Measurements from ENCODE around the gene PALS2. TPM values are rescaled to one million over a fixed set of nuclear protein-coding genes. Genes with fewer than 3 reads are reported as not detected.

The PALS2 gene
- total RNA-seq, 4 donors from 2014 or later, result 14.0 to 25.2 (median 19.6) TPM

DNA sequence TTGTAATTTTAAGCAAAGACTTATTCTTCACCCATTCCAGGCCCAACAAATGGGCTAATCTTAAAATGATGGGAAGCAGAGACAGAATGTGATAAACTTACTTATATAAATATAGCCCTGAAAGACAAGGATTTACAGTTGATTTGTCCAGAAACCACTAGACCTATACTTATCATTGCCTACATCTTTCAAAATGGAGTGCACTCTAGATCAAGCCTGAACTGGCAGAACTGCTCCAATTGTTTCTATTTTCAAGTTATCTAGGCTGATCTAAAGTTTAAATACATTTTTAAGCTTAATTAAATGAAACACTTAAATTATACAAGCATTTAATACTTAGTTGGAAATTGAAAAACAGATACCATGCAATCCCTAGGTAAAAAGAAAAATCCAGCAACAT lies 24.9 kb upstream of the PALS2 start:
- H3K27me3 ChIP-seq, result no peaks in the 10 kb centered on the region
- no peak for ATAC-seq
- no peak overlapping the region for H3K27ac ChIP-seq
- H3K9me3 ChIP-seq, result no peaks in the 10 kb centered on the region
- H3K36me3 ChIP-seq, result no peaks in the 10 kb centered on the region
- H3K4me1 ChIP-seq, result peaks cover 0 to 6% (median 0%) of the 10 kb centered on the region in 3 donors
- no peak for TF ChIP-seq POLR2AphosphoS5 (IDR thresholded peaks at IDR 0.05)
- no peak for TF ChIP-seq EP300 (IDR thresholded peaks at IDR 0.05)
- no peak for TF ChIP-seq POLR2A (IDR thresholded peaks at IDR 0.05)
- TF ChIP-seq, protein P1, sequence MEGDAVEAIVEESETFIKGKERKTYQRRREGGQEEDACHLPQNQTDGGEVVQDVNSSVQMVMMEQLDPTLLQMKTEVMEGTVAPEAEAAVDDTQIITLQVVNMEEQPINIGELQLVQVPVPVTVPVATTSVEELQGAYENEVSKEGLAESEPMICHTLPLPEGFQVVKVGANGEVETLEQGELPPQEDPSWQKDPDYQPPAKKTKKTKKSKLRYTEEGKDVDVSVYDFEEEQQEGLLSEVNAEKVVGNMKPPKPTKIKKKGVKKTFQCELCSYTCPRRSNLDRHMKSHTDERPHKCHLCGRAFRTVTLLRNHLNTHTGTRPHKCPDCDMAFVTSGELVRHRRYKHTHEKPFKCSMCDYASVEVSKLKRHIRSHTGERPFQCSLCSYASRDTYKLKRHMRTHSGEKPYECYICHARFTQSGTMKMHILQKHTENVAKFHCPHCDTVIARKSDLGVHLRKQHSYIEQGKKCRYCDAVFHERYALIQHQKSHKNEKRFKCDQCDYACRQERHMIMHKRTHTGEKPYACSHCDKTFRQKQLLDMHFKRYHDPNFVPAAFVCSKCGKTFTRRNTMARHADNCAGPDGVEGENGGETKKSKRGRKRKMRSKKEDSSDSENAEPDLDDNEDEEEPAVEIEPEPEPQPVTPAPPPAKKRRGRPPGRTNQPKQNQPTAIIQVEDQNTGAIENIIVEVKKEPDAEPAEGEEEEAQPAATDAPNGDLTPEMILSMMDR (IDR thresholded peaks at IDR 0.05), result no peak
- H3K4me3 ChIP-seq, result no peak overlapping the region

DNA sequence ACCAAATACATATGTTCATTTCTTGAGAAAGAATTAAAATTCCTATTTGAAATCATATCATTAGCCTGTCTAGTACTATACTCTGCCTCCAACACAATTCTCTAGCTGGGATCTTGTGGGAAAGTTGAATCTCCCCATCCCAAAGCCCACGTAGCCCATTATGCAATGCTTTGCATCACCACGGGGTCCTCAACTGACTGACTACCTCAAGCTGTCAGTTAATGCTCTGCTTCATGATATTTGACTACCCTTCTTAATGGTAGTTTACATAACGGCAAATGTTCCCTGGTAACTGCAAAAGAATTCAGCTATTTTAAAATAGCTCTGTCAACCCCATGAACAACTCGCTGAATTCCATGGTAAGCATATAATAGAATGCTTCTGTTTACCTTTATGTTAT lies 23.3 kb upstream of the PALS2 start:
- no peaks in the 10 kb centered on the region for H3K27me3 ChIP-seq
- whole genome bisulfite sequencing, 2 donors (ENCODE audit: low coverage in 1 of 2), result 28 to 30% methylated on average over 4 of the region's 4 CpGs
- H3K27ac ChIP-seq, result no peak overlapping the region
- H3K4me1 ChIP-seq, result peaks cover 0 to 6% (median 0%) of the 10 kb centered on the region in 3 donors
- H3K9me3 ChIP-seq, result no peaks in the 10 kb centered on the region
- TF ChIP-seq POLR2A (IDR thresholded peaks at IDR 0.05) (no peak), POLR2AphosphoS5 (IDR thresholded peaks at IDR 0.05) (no peak), EP300 (IDR thresholded peaks at IDR 0.05) (no peak)
- TF ChIP-seq, protein P1 (IDR thresholded peaks at IDR 0.05), result no peak
- no peak overlapping the region for H3K4me3 ChIP-seq
- ATAC-seq, result no peak
- H3K36me3 ChIP-seq, result no peaks in the 10 kb centered on the region

DNA sequence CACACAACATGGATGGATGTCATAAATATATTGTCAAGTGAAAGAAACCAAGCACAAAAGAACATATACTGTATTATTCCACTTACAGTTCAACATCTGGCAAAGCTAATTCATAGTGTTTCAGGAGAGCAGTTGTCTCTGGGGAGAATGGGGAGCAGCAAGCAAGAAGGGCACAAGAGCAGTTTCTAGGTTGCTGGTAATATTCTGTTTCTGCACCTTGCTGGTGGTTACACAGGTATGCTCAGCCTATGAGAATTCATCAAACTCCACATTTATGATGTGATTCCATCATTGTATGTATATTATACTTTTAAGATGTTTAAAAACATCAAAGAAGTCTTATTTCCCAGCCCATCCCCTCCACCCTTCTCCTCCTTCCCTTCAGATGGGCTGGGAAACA lies 18.1 kb upstream of the PALS2 start:
- ATAC-seq, result no peak
- no peaks in the 10 kb centered on the region for H3K9me3 ChIP-seq
- no peak overlapping the region for H3K27ac ChIP-seq
- no peaks in the 10 kb centered on the region for H3K27me3 ChIP-seq
- H3K4me3 ChIP-seq, result no peak overlapping the region
- H3K36me3 ChIP-seq, result no peaks in the 10 kb centered on the region
- TF ChIP-seq, protein P1 (IDR thresholded peaks at IDR 0.05), result no peak
- TF ChIP-seq EP300 (IDR thresholded peaks at IDR 0.05) (no peak), POLR2AphosphoS5 (IDR thresholded peaks at IDR 0.05) (no peak), POLR2A (IDR thresholded peaks at IDR 0.05) (no peak)
- H3K4me1 ChIP-seq, result peaks cover 0 to 4% (median 0%) of the 10 kb centered on the region in 3 donors

DNA sequence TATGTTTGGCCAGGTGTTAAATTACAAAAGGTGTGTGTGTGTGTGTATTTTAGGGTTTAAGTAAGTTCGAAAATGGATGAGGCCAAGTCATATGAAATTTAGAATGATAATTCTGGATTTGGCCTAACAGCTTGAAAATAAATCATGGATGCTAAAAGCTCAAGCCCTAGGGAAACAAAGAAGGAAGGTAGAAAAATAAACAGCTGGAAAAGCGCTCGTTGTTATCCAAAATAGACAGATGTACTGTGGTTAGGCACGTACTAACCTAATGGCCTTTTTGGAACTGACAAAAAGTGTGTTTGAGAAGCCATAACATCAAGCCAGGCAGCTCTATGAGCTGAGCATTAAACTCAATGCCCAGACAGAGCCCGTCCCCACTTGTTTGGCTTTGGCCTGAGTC lies 17.5 kb upstream of the PALS2 start:
- no peaks in the 10 kb centered on the region for H3K4me1 ChIP-seq
- H3K27ac ChIP-seq, result no peak overlapping the region
- no peaks in the 10 kb centered on the region for H3K9me3 ChIP-seq

DNA sequence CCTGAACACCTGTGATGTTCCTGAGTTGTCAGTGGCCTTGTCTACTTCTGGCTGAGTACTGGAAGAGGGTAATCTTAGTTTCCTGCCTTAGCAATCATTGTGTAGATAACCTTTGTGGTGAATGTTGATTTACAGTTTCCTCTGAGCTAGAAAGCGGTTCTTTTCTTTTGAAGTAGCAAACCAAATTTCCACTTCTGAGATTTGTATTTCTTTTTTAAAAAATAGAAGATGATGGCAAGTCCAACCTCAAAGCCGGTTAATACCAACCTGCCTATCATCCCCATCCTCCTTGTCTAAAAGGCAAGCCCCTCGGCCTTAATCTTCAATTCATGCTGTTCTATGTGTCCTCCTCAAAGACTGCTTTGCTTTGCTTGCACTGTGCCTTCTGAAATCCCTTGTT lies 12.5 kb upstream of the PALS2 start:
- Histone ChIP-seq H3K4me1 (no peaks in the 10 kb centered on the region), H3K27ac (no peak overlapping the region), H3K9me3 (no peaks in the 10 kb centered on the region), H3K4me3 (no peak overlapping the region), H3K27me3 (no peaks in the 10 kb centered on the region), H3K36me3 (no peaks in the 10 kb centered on the region)
- no peak for TF ChIP-seq EP300 (IDR thresholded peaks at IDR 0.05)
- TF ChIP-seq, protein P1 (IDR thresholded peaks at IDR 0.05), result no peak
- no peak for TF ChIP-seq POLR2AphosphoS5 (IDR thresholded peaks at IDR 0.05)
- TF ChIP-seq POLR2A (IDR thresholded peaks at IDR 0.05), result no peak
- 77 to 100% methylated on average over 3 of the region's 3 CpGs for WGBS, 2 donors (ENCODE audit: low coverage in 1 of 2)
- no peak for ATAC-seq

More for the DNA sequence above, 17.5 kb upstream of the PALS2 start:
- Histone ChIP-seq H3K4me3 (no peak overlapping the region), H3K36me3 (no peaks in the 10 kb centered on the region), H3K27me3 (no peaks in the 10 kb centered on the region)
- no peak for TF ChIP-seq POLR2AphosphoS5 (IDR thresholded peaks at IDR 0.05)
- no peak for TF ChIP-seq POLR2A (IDR thresholded peaks at IDR 0.05)
- TF ChIP-seq EP300 (IDR thresholded peaks at IDR 0.05), result no peak
- TF ChIP-seq, protein P1 (IDR thresholded peaks at IDR 0.05), result no peak
- 59 to 78% methylated on average over 4 to 5 of the region's 5 CpGs for WGBS, 2 donors (ENCODE audit: low coverage in 1 of 2)
- ATAC-seq, result no peak

Data from gastroesophageal sphincter (tissue), 4 donors.